Astrocyte of the spinal cord (primary cell): ENCODE measurements around the gene TMCC2.

ENCODE experiments used
- DNase-seq: peaks from one replicate; pipeline ENCODE4 v3.0.0; 2011; ENCODE audit warnings: low read depth, low spot score
- H3K4me3 ChIP-seq: 2 replicates; pipeline ENCODE4 v1.5.1; 2011; ENCODE audit warnings: low read depth, mild to moderate bottlenecking, low read length, moderate library complexity
- in situ Hi-C: cut with HindIII; loops from 2 replicates; pipeline ENCODE4 v1.10.0; 2017; ENCODE audit warnings: low sequenced_read_pairs
- TF ChIP-seq, protein P1 (sequence below): IDR thresholded peaks from 2 replicates; pipeline ENCODE4 v1.5.1; 2012; ENCODE audit warnings: low read depth, mild to moderate bottlenecking, low read length, inconsistent platforms

TMCC2 gene

DNA sequence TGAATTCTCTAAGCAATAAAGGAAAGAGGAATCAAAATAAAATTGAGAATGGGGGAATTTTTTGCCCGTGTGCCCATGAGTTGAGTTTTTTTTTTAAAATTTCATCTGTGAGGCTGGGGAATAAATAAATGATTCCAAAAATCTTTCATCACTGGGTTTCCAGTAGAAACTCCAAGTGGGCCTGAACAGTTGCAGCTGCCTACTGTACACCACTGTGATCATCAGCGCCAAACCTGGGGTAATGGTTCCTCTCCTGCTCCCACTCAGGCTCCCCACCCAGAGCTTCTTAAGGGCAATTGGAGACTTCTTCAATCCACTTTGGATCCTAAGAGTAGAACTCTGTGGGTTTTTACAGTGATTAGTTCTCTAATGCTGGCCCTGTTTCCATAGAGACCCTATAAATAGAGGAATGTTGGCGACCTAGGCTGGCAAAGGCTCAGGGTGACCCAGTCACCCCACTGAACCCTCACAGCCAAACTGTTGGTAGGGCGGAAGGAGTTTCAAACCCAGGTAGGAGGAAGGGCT lies 9.3 kb downstream of the TMCC2 start:
- DNase-seq, result no peak
- TF ChIP-seq, protein P1, sequence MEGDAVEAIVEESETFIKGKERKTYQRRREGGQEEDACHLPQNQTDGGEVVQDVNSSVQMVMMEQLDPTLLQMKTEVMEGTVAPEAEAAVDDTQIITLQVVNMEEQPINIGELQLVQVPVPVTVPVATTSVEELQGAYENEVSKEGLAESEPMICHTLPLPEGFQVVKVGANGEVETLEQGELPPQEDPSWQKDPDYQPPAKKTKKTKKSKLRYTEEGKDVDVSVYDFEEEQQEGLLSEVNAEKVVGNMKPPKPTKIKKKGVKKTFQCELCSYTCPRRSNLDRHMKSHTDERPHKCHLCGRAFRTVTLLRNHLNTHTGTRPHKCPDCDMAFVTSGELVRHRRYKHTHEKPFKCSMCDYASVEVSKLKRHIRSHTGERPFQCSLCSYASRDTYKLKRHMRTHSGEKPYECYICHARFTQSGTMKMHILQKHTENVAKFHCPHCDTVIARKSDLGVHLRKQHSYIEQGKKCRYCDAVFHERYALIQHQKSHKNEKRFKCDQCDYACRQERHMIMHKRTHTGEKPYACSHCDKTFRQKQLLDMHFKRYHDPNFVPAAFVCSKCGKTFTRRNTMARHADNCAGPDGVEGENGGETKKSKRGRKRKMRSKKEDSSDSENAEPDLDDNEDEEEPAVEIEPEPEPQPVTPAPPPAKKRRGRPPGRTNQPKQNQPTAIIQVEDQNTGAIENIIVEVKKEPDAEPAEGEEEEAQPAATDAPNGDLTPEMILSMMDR, result no peak
- H3K4me3 ChIP-seq, result no peak overlapping the region
- in situ Hi-C loops, result no loop called here

DNA sequence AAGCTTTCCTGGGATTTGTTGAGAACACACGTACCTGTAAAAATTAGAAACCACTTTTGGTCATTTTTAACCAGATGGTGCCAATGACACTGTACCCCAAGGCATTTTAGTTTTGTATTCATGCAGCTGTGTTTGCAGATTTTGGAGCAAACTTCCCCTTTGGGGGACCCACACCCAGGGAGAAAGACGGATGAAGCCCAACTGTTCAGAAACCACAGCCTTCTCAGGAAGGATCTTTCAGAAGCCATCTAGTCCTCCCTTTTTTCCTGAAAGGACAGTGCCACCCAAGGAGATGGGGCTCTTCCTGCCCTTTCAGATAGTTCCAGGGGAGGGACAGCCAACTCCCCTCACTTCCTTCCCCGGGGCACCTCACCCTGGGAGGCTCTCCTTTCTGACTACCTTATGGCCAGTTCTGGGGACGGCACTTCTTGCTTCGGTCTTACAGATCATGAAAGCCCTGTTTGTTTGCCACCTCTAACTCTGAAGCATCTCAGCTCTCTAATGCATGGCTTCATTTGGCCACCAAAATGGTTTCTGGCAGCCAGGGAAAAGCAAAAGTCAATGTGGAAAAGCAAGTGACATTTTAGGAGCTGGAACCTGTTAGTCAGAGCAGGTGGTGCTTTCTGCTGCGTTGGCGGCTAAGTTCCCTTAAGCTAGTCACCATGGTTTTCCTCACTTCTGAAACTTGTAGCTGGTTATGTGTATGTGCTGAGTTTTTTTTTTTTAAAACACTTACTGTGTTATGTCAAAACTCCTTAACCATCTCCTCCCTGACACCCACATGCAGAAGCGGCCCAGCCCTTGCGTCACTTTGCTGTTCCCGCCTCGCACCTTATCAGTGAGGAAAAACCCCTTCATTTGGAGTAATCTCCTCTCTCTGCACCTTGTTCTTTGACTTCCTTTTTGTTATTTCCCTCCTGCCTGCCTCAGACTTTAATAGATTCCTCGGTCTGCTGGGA lies 10.1 kb downstream of the TMCC2 start:
- H3K4me3 ChIP-seq, result no peak overlapping the region
- DNase-seq, result no peak
- in situ Hi-C loops, result no loop called here
- TF ChIP-seq, protein P1, result no peak

DNA sequence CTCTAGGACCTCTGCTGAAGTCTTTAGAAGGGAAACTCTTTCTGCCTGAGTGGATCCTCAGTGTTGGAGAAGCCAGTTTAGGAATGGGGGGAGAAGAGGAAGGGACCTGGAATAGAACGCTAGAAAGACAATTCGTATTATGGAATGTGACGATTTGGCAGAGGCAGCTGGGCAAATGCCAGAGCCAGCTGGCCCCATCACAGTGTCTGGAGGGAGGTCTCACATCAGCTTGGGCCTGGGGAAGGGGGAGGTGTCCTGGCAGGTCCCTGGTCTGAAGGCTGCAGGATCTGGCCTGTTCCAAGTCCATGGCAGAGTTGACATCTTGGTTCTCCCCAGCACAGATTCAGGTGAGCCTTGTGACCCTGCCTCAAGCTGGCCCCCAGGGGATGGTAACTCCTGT lies 11.3 kb downstream of the TMCC2 start:
- no peak for DNase-seq
- H3K4me3 ChIP-seq, result no peak overlapping the region
- in situ Hi-C loops, result no loop called here
- TF ChIP-seq, protein P1, result no peak

DNA sequence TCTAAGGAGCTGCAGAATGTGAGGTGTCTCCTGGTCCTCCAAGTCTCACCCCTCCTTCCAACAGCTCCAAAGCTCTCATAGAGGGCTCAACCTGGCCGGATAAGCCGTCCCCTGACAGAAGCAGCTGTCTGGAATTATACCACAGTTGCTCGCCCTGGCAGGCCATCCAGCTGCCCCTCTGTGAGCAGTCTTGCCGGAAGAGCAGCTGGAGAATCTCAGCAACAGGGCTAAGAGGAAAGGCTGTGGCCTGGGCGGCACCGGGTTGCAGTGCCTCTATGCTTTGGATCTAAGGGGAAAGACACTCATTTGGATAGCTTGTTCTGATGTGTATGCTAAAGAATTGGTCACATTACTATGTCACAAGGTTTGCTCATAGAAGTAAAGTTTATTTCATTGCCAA lies 12.4 kb downstream of the TMCC2 start:
- TF ChIP-seq, protein P1, result no peak
- in situ Hi-C loops, result no loop called here
- DNase-seq, result no peak
- no peak overlapping the region for H3K4me3 ChIP-seq

DNA sequence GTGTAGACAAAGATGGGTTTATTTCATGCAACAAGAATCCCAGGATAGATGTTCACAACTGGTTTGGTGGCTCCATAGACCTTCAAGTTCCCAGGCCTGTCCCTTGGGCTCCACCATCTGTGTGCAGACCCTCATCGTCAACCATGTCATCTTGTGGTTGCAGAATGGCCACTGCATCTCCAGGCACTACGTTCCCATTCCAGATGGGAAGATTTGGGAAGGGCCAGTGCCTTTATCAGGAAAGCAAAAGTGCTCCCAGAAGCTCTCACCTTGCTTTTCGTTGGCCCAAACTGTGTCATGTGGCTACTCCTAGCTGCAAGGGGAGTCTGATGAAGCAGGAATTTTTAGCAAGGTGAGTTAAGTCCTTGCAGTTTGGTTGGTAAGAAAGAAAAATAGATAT lies 12.8 kb downstream of the TMCC2 start:
- no peak for DNase-seq
- TF ChIP-seq, protein P1, result no peak
- in situ Hi-C loops, result no loop called here
- H3K4me3 ChIP-seq, result no peak overlapping the region

DNA sequence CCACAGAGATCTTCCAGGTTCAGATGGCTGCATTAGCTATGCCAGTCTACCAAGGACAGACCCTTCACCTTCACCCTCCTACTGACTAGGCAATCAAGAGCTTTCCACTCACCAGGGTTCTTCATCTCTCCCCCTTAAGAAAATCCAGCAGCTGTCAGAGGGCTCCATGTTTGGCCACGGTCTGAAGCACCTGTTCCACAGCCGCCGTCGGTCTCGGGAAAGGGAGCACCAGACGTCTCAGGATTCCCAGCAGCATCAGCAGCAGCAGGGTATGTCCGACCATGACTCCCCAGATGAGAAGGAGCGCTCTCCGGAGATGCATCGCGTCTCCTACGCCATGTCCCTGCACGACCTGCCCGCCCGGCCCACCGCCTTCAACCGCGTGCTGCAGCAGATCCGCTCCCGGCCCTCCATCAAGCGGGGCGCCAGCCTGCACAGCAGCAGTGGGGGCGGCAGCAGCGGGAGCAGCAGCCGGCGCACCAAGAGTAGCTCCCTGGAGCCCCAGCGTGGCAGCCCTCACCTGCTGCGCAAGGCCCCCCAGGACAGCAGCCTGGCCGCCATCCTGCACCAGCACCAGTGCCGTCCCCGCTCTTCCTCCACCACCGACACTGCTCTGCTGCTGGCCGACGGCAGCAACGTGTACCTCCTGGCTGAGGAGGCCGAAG lies 13.8 kb downstream of the TMCC2 start:
- no peak for DNase-seq
- TF ChIP-seq, protein P1, result no peak
- in situ Hi-C loops, result no loop called here
- H3K4me3 ChIP-seq, result no peak overlapping the region
